GM12864 (cell line): ENCODE measurements around the gene CUEDC1.

Experiments used
- DNase-seq: peaks from one replicate; pipeline ENCODE4 v3.0.0-alpha.2; 2011; ENCODE audit warnings: low read depth
- H3K4me3 ChIP-seq: 2 replicates; pipeline ENCODE4 v1.5.1; 2011; ENCODE audit warnings: mild to moderate bottlenecking, low read depth, low read length, control low read depth
- CTCF ChIP-seq: IDR thresholded peaks from 2 replicates; pipeline ENCODE4 v1.5.1; 2011; ENCODE audit warnings: low read depth, mild to moderate bottlenecking, moderate library complexity, low read length, control low read depth, inconsistent platforms; ENCODE audit errors: missing control alignments

CUEDC1 gene

GRCh38 chr17:57972151-57972550, 16.9 kb upstream of the CUEDC1 start:
- no peak overlapping the region for H3K4me3 ChIP-seq
- no peak for TF ChIP-seq CTCF
- no peak for DNase-seq

- no peak for DNase-seq
- no peak for TF ChIP-seq CTCF
- no peak overlapping the region for H3K4me3 ChIP-seq
Measured at GRCh38 chr17:57971572-57971971, 16.4 kb upstream of the CUEDC1 start.

- H3K4me3 ChIP-seq: no peak overlapping the region
- no peak for DNase-seq
- no peak for TF ChIP-seq CTCF
Measured at GRCh38 chr17:57970710-57971109, 15.5 kb upstream of the CUEDC1 start.

GRCh38 chr17:57968456-57968855, 13.2 kb upstream of the CUEDC1 start:
- TF ChIP-seq CTCF: no peak
- H3K4me3 ChIP-seq: no peak overlapping the region
- DNase-seq: no peak

- DNase-seq: no peak
- TF ChIP-seq CTCF: no peak
Measured at GRCh38 chr17:57966875-57967274, 11.7 kb upstream of the CUEDC1 start.

GRCh38 chr17:57966246-57966645, 11.0 kb upstream of the CUEDC1 start:
- no peak for DNase-seq

More at GRCh38 chr17:57966875-57967274, 11.7 kb upstream of the CUEDC1 start:
- no peak overlapping the region for H3K4me3 ChIP-seq

More at GRCh38 chr17:57966246-57966645, 11.0 kb upstream of the CUEDC1 start:
- H3K4me3 ChIP-seq: no peak overlapping the region
- no peak for TF ChIP-seq CTCF
